Kidney (tissue), 14 donors: ENCODE data around the gene RGS3. TPM values are rescaled to one million over a fixed set of nuclear protein-coding genes. Genes with fewer than 3 reads are reported as not detected.

Experiments
- DNase-seq, 5 donors: peaks; one replicate each; pipeline ENCODE4 v3.0.0-alpha.2; 2013 to 2020
- FAIRE-seq: peaks from 2 replicates; lab custom pipeline; 2012; peaks lifted over from hg19 to GRCh38; lab: Jason Lieb, UNC
- H3K27ac ChIP-seq, 2 donors: one replicate each; pipeline ENCODE4 v1.7.0; 2013; ENCODE audit warnings: low read depth in 2 of 2, low read length in 2 of 2, inconsistent platforms in 1 of 2
- H3K27me3 ChIP-seq: one replicate; pipeline ENCODE4 v1.7.1; 2013; ENCODE audit warnings: low read length, inconsistent platforms; ENCODE audit not compliant: control insufficient read depth, insufficient read depth
- H3K36me3 ChIP-seq, 3 donors: one replicate each; pipeline versions ENCODE4 v1.7.0 to v1.7.1; 2013; ENCODE audit warnings: low read length in 3 of 3, control low read depth in 1 of 3, inconsistent platforms in 1 of 3; ENCODE audit not compliant: insufficient read depth in 3 of 3, control insufficient read depth in 2 of 3
- H3K4me1 ChIP-seq, 3 donors: one replicate each; pipeline versions ENCODE4 v1.7.0 to v1.7.1; 2013; ENCODE audit warnings: low read length in 3 of 3, inconsistent platforms in 1 of 3, low read depth in 1 of 3; ENCODE audit not compliant: control insufficient read depth in 2 of 3, insufficient read depth in 2 of 3
- H3K4me3 ChIP-seq, 3 donors: one replicate each; pipeline versions ENCODE4 v1.7.0 to v1.8.1; 2013; ENCODE audit warnings: low read length in 3 of 3, control low read depth in 1 of 3, inconsistent platforms in 1 of 3
- H3K9ac ChIP-seq, 3 donors: one replicate each; pipeline versions ENCODE4 v1.7.0 to v1.7.1; 2013; ENCODE audit warnings: low read length in 3 of 3, control low read depth in 1 of 3, inconsistent platforms in 1 of 3
- H3K9me3 ChIP-seq, 3 donors: one replicate each; pipeline versions ENCODE4 v1.7.0 to v1.7.1; 2013; ENCODE audit warnings: low read length in 3 of 3, control low read depth in 1 of 3, inconsistent platforms in 1 of 3; ENCODE audit not compliant: control insufficient read depth in 2 of 3, insufficient read depth in 1 of 3
- CTCF ChIP-seq: IDR thresholded peaks from 3 replicates; pipeline ENCODE4 v1.5.1; 2012; ENCODE audit warnings: mild to moderate bottlenecking, moderate library complexity, borderline replicate concordance; ENCODE audit not compliant: insufficient read depth; ENCODE audit errors: extremely low read depth
- intact Hi-C: fragments of 100-400 bp; cut with DNase I; formaldehyde crosslinking; loops from one replicate; pipeline ENCODE4 v1.11.1; 2022
- polyA plus RNA-seq: library from polyadenylated mRNA; stranded (reverse); fragments of 350-450 nt; fragmentation: Illumina TruSeq; extraction: RNeasy Lipid Tissue Mini Kit (QIAGEN cat#74804); gene quantifications from one replicate; pipeline ENCODE4 v1.2.3, GENCODE V29; 2014; ENCODE audit warnings: low read depth, low replicate concordance; ENCODE audit not compliant: insufficient read depth
- total RNA-seq: library from RNA; stranded (reverse); fragmentation: NEBNext Ultra II Directional; extraction: Animal tissue kit (Norgen Biotek cat#: 25700); gene quantifications from one replicate; pipeline ENCODE4 v1.2.1, GENCODE V29; 2021
- donor health status: control.
- donor health status: control.
- donor health status: control.
- donor health status: control.
- donor health status: control.
- donor health status: DM: yes; HTN: yes; CAD: no.
- donor health status: Normal renal cell carcinoma (clear cell type).

The RGS3 gene
- total and polyA plus RNA-seq, 2 donors from 2014 or later, result 114 to 137 TPM

GRCh38 chr9:113497051-113497450 is 33.5 kb downstream of the RGS3 start:
- Histone ChIP-seq H3K4me1 (peaks cover 4 to 12% (median 9%) of the 10 kb centered on the region in 3 donors), H3K27ac (no peak overlapping the region), H3K4me3 (no peak overlapping the region), H3K9me3 (no peaks in the 10 kb centered on the region), H3K27me3 (no peaks in the 10 kb centered on the region), H3K9ac (no peak overlapping the region), H3K36me3 (no peaks in the 10 kb centered on the region)
- intact Hi-C loops, result no loop called here
- FAIRE-seq (no peak), DNase-seq (no peak)
- no peak for TF ChIP-seq CTCF

GRCh38 chr9:113499153-113499875 is 35.8 kb downstream of the RGS3 start:
- no peak overlapping the region for H3K4me3 ChIP-seq
- H3K9me3 ChIP-seq, result no peaks in the 10 kb centered on the region
- no peak overlapping the region for H3K27ac ChIP-seq
- no peak for FAIRE-seq
- H3K36me3 ChIP-seq, result no peaks in the 10 kb centered on the region
- H3K9ac ChIP-seq, result no peak overlapping the region
- TF ChIP-seq CTCF, result no peak
- H3K4me1 ChIP-seq, result peaks cover 0 to 5% (median 1%) of the 10 kb centered on the region in 3 donors
- intact Hi-C loops, result no loop called here
- no peak for DNase-seq
- H3K27me3 ChIP-seq, result no peaks in the 10 kb centered on the region

- H3K4me1 ChIP-seq, result peaks cover 0 to 9% (median 7%) of the 10 kb centered on the region in 3 donors
- H3K9me3 ChIP-seq, result no peaks in the 10 kb centered on the region
- no peak overlapping the region for H3K9ac ChIP-seq
- no peaks in the 10 kb centered on the region for H3K27me3 ChIP-seq
- no peak overlapping the region for H3K4me3 ChIP-seq
- no peaks in the 10 kb centered on the region for H3K36me3 ChIP-seq
- no peak overlapping the region for H3K27ac ChIP-seq
- FAIRE-seq (no peak), DNase-seq (no peak)
- no peak for TF ChIP-seq CTCF
- intact Hi-C loops, result no loop called here
These were observed 36.5 kb downstream of the RGS3 start for GRCh38 chr9:113499876-113500497.
